ENCODE data around the gene TBC1D22A.

The TBC1D22A gene

DNA sequence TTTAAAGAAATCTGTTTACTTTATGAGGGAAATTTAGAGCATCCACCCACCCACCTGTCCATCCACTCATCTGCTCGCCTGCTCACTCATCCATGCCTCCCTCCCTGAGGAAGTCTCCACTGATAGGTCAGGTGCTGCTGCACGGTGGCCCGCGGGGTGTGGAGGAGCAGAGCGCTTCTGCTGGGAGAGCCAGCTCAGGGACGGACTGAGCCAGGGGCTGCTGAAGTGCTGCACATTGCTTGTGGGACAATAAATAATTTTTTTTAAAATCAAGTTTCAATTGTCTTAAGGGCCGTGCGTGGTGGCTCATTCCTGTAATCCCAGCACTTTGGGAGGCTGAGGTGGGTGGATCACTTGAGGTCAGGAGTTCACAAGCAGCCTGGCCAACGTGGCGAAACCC, 148.9 kb downstream of the TBC1D22A start:
- Histone ChIP-seq H3K4me3 (no peak overlapping the region), H3K27ac (no peak overlapping the region)
- TF ChIP-seq, protein P1, sequence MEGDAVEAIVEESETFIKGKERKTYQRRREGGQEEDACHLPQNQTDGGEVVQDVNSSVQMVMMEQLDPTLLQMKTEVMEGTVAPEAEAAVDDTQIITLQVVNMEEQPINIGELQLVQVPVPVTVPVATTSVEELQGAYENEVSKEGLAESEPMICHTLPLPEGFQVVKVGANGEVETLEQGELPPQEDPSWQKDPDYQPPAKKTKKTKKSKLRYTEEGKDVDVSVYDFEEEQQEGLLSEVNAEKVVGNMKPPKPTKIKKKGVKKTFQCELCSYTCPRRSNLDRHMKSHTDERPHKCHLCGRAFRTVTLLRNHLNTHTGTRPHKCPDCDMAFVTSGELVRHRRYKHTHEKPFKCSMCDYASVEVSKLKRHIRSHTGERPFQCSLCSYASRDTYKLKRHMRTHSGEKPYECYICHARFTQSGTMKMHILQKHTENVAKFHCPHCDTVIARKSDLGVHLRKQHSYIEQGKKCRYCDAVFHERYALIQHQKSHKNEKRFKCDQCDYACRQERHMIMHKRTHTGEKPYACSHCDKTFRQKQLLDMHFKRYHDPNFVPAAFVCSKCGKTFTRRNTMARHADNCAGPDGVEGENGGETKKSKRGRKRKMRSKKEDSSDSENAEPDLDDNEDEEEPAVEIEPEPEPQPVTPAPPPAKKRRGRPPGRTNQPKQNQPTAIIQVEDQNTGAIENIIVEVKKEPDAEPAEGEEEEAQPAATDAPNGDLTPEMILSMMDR (IDR thresholded peaks at IDR 0.05), result no peak
- no peak for DNase-seq (ENCODE audit: low spot score)

DNA sequence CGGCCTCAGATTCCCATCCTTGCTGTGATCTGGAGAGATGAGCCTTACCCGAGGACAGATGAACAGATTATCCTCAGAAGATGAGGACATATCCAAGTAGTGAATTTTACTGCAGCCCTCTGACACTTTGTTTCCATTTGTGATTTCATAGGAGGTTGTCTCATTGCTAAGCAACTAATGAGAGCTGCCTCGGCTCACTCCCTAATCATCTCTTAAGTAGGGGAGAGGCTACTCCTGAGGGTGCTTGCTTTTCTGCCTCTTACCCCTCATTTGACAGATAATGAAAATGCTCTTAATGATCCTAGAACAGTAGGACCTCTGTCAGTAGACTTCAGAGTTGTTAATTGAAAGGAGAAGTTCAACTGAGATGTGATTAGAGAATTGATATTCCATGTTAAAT, 150.9 kb downstream of the TBC1D22A start:
- DNase-seq (ENCODE audit: low spot score), result no peak
- no peak overlapping the region for H3K4me3 ChIP-seq
- TF ChIP-seq, protein P1 (IDR thresholded peaks at IDR 0.05), result no peak
- H3K27ac ChIP-seq, result no peak overlapping the region

DNA sequence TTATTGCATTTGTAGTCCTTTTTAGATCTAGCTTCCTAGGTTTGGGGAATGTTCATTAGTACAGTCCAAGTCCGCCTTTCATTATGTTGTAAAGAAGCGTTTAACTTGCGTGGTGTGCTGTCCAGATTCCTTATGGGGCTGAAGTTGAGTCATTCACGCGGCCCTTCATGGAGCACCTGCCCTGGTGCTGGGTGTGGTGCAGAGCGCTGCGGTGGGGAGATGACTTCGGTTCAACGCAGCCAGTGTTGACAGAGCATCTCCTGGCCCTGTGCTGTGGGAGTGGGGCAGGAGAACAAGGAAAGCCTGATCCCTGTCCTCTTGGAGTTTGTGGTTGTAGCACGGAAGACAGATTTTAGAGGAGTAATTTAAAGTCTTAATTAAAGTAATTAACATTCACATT, 152.0 kb downstream of the TBC1D22A start:
- no peak for DNase-seq (ENCODE audit: low spot score)
- Histone ChIP-seq H3K27ac (no peak overlapping the region), H3K4me3 (no peak overlapping the region)
- TF ChIP-seq, protein P1 (IDR thresholded peaks at IDR 0.05), result no peak

DNA sequence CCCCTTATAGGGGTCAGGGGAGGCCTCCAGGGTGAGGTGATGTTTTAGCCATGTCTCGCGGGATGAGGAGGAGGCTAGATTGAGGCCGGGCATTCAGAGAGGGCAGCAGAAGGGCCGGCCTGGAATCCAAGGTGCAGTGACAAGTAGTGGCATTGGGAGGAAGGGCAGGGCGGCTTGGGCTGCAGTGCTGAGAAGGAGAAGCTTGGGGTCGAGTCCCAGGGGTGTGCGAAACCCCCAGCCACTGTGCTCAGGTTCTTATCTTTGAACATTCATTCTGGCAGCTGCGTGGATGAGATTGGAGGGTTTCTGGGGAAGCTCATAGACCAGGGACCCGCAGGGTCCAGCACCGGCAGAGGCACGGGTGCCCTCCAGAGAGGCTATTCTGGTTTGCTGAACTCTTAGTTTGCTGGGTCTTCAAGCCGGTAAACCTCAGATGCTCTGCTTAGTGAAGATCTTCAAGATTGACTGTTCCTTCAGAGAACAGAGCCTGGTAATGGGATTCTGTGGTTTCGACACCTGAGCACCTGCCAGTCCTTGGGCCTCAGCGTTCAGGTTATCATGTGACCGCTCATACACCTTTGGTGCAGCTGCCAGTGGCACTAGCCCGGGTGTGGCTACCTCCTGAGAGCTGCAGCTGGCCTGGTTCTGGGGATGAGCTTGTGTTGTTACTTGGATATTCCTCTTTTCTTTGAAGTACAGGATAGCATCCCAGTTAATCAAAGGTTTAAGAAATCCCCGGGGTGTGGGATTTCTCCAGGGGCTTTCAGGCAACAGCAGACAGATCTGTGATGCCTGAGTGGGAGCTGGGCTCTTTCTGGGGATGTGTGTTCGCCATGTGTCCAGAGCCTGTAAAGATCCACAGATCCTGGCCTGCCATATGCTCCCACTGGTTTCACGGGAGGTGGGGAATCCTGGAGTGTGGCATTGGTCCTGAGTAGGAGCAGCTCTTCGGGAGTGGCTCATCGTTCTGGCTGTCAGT, 152.8 kb downstream of the TBC1D22A start:
- Histone ChIP-seq H3K27ac (no peak overlapping the region), H3K4me3 (no peak overlapping the region)
- DNase-seq (ENCODE audit: low spot score), result no peak
- TF ChIP-seq, protein P1 (IDR thresholded peaks at IDR 0.05), result no peak

GRCh38 chr22:46915950-46916730, 153.7 kb downstream of the TBC1D22A start:
- no peak overlapping the region for H3K4me3 ChIP-seq
- TF ChIP-seq, protein P1 (IDR thresholded peaks at IDR 0.05), result no peak
- H3K27ac ChIP-seq, result no peak overlapping the region
- no peak for DNase-seq (ENCODE audit: low spot score)

GRCh38 chr22:46916886-46917770, 154.7 kb downstream of the TBC1D22A start:
- no peak overlapping the region for H3K4me3 ChIP-seq
- DNase-seq (ENCODE audit: low spot score), result no peak
- no peak overlapping the region for H3K27ac ChIP-seq
- TF ChIP-seq, protein P1 (IDR thresholded peaks at IDR 0.05), result no peak
